Chondrocyte (in vitro differentiated cells): ENCODE data around the gene WWOX. TPM values are rescaled to one million over a fixed set of nuclear protein-coding genes. Genes with fewer than 3 reads are reported as not detected.

ENCODE experiments used
- DNase-seq: peaks from one replicate; pipeline ENCODE4 v3.0.0; 2021; ENCODE audit warnings: mixed read lengths, low spot score
- H3K27ac Mint-ChIP-seq: one replicate; pipeline ENCODE4 v1.8.0; 2021; ENCODE audit warnings: mild to moderate bottlenecking, moderate library complexity, mixed read lengths; ENCODE audit not compliant: unreplicated experiment
- H3K27me3 Mint-ChIP-seq: 2 replicates; pipeline ENCODE4 v1.8.0; 2021; ENCODE audit warnings: low read depth, mixed read lengths
- H3K36me3 Mint-ChIP-seq: 2 replicates; pipeline ENCODE4 v1.8.0; 2021; ENCODE audit warnings: low read depth, mixed read lengths
- H3K4me1 Mint-ChIP-seq: 2 replicates; pipeline ENCODE4 v1.8.0; 2021; ENCODE audit warnings: low read depth, mild to moderate bottlenecking, mixed read lengths
- H3K4me3 Mint-ChIP-seq: one replicate; pipeline ENCODE4 v1.8.0; 2021; ENCODE audit warnings: mild to moderate bottlenecking, moderate library complexity, mixed read lengths; ENCODE audit not compliant: unreplicated experiment
- H3K9me3 Mint-ChIP-seq: 2 replicates; pipeline ENCODE4 v1.8.0; 2021; ENCODE audit warnings: low read depth, mixed read lengths
- CTCF ChIP-seq: fragments of 200-600 bp; sonication (generic); IDR thresholded peaks from 2 replicates; pipeline ENCODE4 v1.5.0; 2021; ENCODE audit warnings: antibody characterized with exemption, mild to moderate bottlenecking, moderate library complexity
- total RNA-seq: library from RNA; stranded (reverse); gene quantifications from 3 replicates; pipeline ENCODE4 v1.2.1, GENCODE V29; 2021

WWOX gene
- total RNA-seq, 1 donor from 2014 or later, result 12.1 TPM

DNA sequence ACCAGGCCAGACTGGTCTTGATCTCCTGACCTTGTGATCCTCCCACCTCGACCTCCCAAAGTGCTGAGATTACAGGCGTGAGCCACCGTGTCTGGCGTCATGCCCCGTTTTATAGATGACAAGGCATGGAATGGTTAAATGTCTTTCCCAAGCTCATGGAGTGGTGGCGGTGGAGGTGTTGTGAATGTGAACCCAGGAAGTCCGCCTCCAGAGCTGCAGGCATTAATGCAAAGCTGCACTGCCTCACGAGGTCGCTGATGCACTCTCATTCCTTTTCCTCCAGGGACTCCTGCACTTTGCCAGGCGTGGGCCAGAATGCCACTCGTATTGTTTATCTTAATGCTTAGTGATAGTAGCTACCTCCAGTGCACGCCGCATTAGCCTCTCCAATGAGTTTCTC, 149.6 kb downstream of the WWOX start:
- Mint-ChIP-seq H3K36me3 (no peaks in the 10 kb centered on the region), H3K4me1 (peaks cover 11% of the 10 kb centered on the region), H3K4me3 (no peak overlapping the region), H3K27ac (no peak overlapping the region), H3K9me3 (no peaks in the 10 kb centered on the region), H3K27me3 (no peaks in the 10 kb centered on the region)
- peak; percentile 51 for TF ChIP-seq CTCF
- no peak for DNase-seq

GRCh38 chr16:78249832-78250231, 150.4 kb downstream of the WWOX start:
- H3K9me3 Mint-ChIP-seq, result no peaks in the 10 kb centered on the region
- H3K4me3 Mint-ChIP-seq, result no peak overlapping the region
- TF ChIP-seq CTCF, result no peak
- no peak for DNase-seq
- H3K27me3 Mint-ChIP-seq, result no peaks in the 10 kb centered on the region
- H3K4me1 Mint-ChIP-seq, result peaks cover 6% of the 10 kb centered on the region
- no peak overlapping the region for H3K27ac Mint-ChIP-seq
- H3K36me3 Mint-ChIP-seq, result no peaks in the 10 kb centered on the region

- Mint-ChIP-seq H3K27me3 (no peaks in the 10 kb centered on the region), H3K27ac (no peak overlapping the region), H3K4me1 (peaks cover 6% of the 10 kb centered on the region), H3K36me3 (no peaks in the 10 kb centered on the region), H3K4me3 (no peak overlapping the region), H3K9me3 (no peaks in the 10 kb centered on the region)
- DNase-seq, result no peak
- no peak for TF ChIP-seq CTCF
These were observed 151.7 kb downstream of the WWOX start for GRCh38 chr16:78251115-78251514.

- Mint-ChIP-seq H3K27ac (no peak overlapping the region), H3K4me1 (peaks cover 20% of the 10 kb centered on the region), H3K27me3 (no peaks in the 10 kb centered on the region), H3K4me3 (no peak overlapping the region), H3K36me3 (no peaks in the 10 kb centered on the region), H3K9me3 (no peaks in the 10 kb centered on the region)
- no peak for TF ChIP-seq CTCF
- DNase-seq, result no peak
These were observed 153.3 kb downstream of the WWOX start for GRCh38 chr16:78252757-78253156.

DNA sequence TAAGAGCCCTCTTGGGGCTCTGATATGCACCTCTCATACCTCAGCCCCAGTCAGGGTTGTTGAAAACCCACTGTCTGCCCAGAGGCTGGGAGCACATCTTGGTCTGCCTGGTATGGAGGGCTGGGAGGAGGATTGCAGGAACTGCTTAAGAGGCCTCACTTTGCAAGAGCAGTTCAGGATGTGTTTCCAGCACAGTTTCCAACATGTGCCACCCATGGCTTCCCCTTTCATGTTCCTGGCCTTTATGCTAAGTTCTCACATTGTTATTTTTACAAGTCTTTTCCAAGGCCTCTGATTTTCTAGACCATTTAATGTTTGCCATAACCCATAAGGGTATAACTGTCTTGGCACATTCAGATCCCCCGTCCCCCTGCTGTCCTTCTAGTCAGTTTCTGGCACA, 155.4 kb downstream of the WWOX start:
- no peaks in the 10 kb centered on the region for H3K27me3 Mint-ChIP-seq
- no peak for TF ChIP-seq CTCF
- no peaks in the 10 kb centered on the region for H3K9me3 Mint-ChIP-seq
- H3K4me1 Mint-ChIP-seq, result peaks cover 30% of the 10 kb centered on the region
- no peak overlapping the region for H3K4me3 Mint-ChIP-seq
- no peaks in the 10 kb centered on the region for H3K36me3 Mint-ChIP-seq
- DNase-seq, result no peak
- H3K27ac Mint-ChIP-seq, result no peak overlapping the region
